DND-41 (cell line): ENCODE measurements around the gene TMEM39B.

ENCODE experiments used
- CTCF ChIP-seq: IDR thresholded peaks from 2 replicates; pipeline ENCODE4 v1.5.1; 2012; ENCODE audit warnings: borderline replicate concordance, low read length, moderate library complexity, mild to moderate bottlenecking; ENCODE audit not compliant: poor library complexity, severe bottlenecking; ENCODE audit errors: extremely low read depth
- EZH2 ChIP-seq: IDR thresholded peaks from 3 replicates; pipeline ENCODE4 v1.6.1; 2012; ENCODE audit warnings: borderline replicate concordance, low read depth, mild to moderate bottlenecking, moderate library complexity, low read length, inconsistent platforms; ENCODE audit not compliant: severe bottlenecking

GRCh38 chr1:32055416-32055815 lies 17.3 kb upstream of the TMEM39B start:
- TF ChIP-seq CTCF (no peak), EZH2 (no peak)
